Measurements from ENCODE around the gene IL15.

DNA sequence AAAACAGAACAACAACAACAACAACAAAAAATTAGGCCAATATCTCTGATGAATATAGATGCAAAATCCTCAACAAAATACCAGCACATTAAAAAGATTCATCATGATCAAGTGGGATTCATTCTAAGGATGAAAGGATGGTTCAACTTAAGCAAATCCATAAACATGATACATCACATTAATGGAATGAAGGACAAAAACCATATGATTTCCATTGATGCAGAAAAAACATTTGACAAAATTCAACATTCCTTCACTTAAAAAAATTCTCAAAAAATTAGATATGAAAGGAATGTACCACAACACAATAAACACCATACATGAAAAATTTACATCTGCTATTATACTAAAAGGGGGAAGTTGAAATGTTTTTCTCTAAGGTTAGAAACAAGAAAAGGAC is 103.3 kb downstream of the IL15 start:
- TF ChIP-seq, protein P1, sequence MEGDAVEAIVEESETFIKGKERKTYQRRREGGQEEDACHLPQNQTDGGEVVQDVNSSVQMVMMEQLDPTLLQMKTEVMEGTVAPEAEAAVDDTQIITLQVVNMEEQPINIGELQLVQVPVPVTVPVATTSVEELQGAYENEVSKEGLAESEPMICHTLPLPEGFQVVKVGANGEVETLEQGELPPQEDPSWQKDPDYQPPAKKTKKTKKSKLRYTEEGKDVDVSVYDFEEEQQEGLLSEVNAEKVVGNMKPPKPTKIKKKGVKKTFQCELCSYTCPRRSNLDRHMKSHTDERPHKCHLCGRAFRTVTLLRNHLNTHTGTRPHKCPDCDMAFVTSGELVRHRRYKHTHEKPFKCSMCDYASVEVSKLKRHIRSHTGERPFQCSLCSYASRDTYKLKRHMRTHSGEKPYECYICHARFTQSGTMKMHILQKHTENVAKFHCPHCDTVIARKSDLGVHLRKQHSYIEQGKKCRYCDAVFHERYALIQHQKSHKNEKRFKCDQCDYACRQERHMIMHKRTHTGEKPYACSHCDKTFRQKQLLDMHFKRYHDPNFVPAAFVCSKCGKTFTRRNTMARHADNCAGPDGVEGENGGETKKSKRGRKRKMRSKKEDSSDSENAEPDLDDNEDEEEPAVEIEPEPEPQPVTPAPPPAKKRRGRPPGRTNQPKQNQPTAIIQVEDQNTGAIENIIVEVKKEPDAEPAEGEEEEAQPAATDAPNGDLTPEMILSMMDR (conservative IDR thresholded peaks at IDR 0.05 in 1 of 2, IDR thresholded peaks at IDR 0.05 in 1 of 2; ENCODE audit: extremely low read depth in 1 of 2, insufficient read depth in 1 of 2, low read depth in 1 of 2, low read length in 2 of 2): no peak
- TF ChIP-seq EZH2 (IDR thresholded peaks at IDR 0.05; ENCODE audit: borderline replicate concordance, low read length): no peak
